ENCODE measurements around the gene FZD7.

The FZD7 gene

DNA sequence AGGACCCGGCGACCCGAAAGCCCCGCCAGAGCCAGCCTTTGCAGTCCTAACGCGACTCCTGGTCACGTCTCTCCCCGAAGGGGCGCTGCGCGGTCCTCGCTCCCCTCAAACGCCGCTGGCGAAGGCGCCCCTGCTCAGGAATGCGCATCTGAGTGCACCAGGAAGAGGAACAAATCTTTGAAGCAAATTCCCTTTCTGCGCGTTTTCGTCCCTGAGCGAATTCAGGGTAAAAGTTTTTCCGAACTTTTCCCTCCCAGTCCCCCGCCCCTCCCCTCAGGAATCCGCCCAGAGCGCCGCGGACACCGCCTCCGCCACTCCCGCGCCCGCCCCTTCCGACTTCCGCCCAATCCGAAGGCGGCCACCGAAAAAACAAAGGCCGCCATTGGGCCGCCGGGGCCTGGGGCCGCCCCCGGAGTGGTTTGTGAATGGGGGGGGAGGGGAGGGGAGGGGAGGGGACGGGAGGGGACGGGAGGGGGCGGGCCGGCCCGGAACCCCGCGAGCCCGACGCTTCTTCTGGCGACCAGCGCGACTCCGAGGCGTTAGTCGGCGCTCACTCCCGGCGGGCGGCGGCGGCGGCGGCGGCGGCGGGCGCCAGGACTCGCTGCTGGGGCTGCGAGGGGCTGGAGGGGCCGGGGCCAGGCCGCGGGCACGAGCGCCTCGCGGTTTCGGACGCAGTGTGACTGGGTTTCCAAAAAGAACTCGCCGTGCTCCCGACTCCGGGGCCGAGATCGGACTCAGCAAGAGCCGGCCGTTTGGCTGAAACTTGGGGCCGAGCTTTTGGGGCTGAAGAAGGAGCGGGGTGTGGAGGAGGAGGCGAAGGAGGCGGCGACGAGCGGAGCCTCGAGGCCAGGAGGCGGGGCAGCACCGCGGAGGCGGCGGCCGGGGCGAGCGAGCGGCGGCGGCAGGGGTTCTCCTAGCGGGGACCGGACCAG lies at the start of gene FZD7:
Gene FZD7 (plus strand): TSS at position 539 of the 932 bp plus-strand sequence. CDS start 793 bp downstream, outside the sequence.
- peak; percentile 25 to 26 for DNase-seq

DNA sequence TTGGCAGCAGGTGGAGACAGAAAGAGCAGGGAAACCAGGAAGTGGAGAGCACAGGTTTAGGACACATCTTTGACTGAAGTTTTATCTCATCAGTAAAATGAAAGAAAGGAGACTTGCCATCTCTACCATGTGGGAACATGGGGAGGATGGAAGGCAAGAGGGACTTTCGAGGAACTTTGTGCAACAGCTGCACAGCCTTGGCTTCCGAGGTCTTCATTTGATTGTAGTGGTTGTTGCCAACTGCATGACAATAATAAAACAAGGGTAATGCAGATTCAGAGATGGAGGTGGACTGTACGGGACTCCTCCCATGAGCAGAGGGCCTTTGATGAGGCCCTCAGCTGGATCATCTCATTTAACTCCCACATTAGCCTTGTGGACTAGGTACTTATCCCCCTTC lies 49.3 kb upstream of the FZD7 start:
- DNase-seq: no peak

- DNase-seq: no peak
These were observed 48.7 kb upstream of the FZD7 start for GRCh38 chr2:201984800-201985525.

DNA sequence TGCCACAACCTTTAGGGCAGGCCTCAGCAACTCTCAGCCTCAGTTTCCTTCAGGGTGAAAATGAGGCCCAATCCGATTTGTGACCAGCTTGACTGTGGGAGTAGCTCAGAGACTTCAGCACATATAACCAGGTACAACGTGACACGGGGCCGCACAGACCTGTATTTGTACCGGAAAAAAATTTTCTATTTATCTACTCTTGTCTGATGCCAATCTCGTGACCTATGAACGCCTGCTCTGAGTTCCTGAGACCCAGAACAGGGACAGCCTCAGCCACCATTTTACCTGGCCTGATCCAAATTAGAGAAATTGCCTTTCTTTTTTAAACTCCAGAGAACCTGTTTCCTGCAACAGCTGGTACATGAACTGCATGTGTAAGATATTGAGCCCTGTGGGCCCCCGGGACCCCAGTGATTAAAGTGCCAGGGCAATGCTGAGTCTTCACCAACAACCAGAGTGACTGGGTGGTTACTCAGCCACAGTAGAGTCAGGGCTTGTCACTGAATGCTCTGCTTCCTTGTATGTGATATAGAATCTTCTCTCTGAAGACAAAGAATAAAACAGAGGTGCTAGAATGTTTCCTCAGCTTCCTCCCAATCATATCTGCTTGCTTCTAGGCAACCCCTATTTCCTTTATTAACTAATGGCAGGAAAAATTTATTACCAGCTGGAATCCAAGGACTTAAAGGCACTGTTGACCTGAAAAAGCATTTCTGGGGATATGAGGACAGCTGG lies 47.8 kb upstream of the FZD7 start:
- no peak for DNase-seq

GRCh38 chr2:201986463-201986735 lies 47.3 kb upstream of the FZD7 start:
- DNase-seq: no peak

- peak; percentile 19 to 45 for DNase-seq
These were observed 46.2 kb upstream of the FZD7 start for GRCh38 chr2:201987426-201987825.

DNA sequence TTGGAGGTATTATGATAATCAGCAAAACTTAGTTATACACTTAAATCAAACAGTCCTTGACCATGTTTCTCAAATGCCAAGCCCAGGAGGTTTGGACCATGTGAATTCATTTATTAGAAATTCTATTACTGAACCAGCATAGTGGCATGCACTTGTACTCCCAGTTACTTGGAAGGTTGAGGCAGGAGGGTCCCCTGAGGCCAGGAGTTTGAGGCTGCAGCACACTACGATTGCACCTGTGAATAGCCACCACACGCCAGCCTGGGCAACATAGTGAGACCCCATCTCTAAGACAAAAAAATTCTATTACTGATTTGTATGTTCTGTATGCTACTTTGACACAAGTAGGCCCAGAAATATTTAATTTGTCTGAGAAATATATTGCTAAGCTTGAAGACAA lies 43.6 kb upstream of the FZD7 start:
- no peak for DNase-seq

DNA sequence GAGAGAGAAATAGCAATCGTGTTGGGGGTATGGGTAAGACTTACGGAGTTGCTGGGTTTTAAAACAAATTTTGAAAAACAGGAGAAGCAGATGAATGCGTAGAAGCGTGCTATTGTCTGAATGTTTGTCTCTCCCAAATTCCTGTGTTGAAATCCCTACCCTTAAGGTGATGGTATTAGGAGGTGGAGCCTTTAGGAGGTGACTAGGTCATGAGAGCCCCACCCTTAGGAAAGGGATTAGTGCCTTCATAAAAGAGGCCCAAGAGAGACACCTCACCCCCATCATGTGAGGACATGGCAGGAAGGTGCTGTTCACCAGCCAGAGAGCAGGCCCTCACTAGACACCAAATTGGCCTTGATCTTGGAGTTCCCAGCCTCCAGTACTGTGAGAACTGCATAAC lies 40.7 kb upstream of the FZD7 start:
- DNase-seq: no peak

- DNase-seq: no peak
These were observed 38.5 kb upstream of the FZD7 start for GRCh38 chr2:201994973-201995638.

- no peak for DNase-seq
These were observed 37.6 kb upstream of the FZD7 start for GRCh38 chr2:201996006-201996405.

- no peak for DNase-seq
These were observed 36.9 kb upstream of the FZD7 start for GRCh38 chr2:201996679-201997314.

GRCh38 chr2:201999279-201999678 lies 34.4 kb upstream of the FZD7 start:
- no peak for DNase-seq

- DNase-seq: no peak
These were observed 31.8 kb upstream of the FZD7 start for GRCh38 chr2:202001826-202002225.

GRCh38 chr2:202002381-202002780 lies 31.3 kb upstream of the FZD7 start:
- no peak for DNase-seq

DNA sequence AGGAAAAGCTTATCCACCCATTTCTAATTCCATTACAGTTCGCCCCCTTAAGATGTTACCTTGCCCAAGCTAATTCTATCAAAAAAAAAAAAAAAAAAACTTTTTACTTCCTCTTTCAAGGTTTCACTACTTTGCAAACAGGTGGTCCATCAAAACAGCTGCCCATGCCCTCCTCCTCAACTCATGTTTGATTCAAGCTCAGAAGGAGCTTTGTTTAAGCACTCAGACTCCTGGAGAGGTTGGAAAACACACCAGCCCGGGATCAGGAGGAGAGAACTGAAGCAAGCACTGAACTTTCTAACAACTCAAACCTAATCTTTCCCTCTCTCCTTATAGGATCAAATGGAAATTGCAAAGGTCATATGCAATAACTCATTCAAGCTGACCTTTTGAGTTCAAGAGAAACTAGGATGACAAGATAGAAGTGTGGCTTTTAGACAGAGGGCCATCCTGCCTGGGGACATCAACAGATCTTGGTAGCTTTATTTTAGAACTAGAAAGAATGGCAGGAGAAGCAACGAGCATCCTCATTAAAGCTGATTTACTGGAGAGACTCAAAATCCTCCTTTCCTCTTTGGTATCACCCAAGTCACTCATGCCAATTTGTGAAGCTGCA lies 28.3 kb upstream of the FZD7 start:
- DNase-seq: no peak

GRCh38 chr2:202006301-202006700 lies 27.4 kb upstream of the FZD7 start:
- DNase-seq: no peak

- no peak for DNase-seq
These were observed 26.4 kb upstream of the FZD7 start for GRCh38 chr2:202007015-202007982.

DNA sequence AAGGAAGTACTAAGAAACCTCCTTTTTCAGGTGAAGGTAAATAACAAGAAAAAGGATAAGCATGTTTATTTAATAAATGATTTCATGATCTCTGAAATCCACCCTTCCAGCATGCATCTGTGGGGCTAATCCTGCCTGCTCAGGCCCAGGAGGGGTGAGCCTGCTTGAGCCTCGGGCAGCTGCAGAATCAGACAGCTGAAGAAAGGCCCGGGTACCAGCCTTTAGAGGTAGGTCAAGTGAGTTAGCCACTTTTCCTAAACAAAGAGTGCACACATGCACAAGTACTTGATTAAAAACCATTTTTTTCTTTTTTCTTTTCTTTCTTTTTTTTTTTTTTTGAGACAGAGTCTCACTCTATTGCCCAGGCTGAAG lies 25.7 kb upstream of the FZD7 start:
- DNase-seq: no peak

- DNase-seq: no peak
These were observed 24.6 kb upstream of the FZD7 start for GRCh38 chr2:202009019-202009481.

GRCh38 chr2:202009581-202009980 lies 24.1 kb upstream of the FZD7 start:
- DNase-seq: no peak

- DNase-seq: no peak
These were observed 19.3 kb upstream of the FZD7 start for GRCh38 chr2:202014318-202014717.

All from NCI-H187 (cell line).